NCI-H460 (cell line): ENCODE results near the gene SLC6A6. TPM values are rescaled to one million over a fixed set of nuclear protein-coding genes. Genes with fewer than 3 reads are reported as not detected.
"Not testable (repeated sequence)": the region's sequence is repeated elsewhere in the genome, so short reads cannot be mapped to it uniquely, and the experiment has no call there.

Experiments used
- DNase-seq: peaks from one replicate; pipeline ENCODE4 v3.0.0-alpha.2; 2016; ENCODE audit warnings: low read depth; ENCODE audit errors: extremely low read depth
- total RNA-seq: library from RNA; depleted of rRNA; stranded (reverse); fragments of >200 nt; shearing (Covaris generic); gene quantifications from 2 replicates; pipeline ENCODE4 v1.2.3, GENCODE V29; 2014

Gene SLC6A6
- total RNA-seq, 1 experiment from 2014 or later: 123 TPM

DNA sequence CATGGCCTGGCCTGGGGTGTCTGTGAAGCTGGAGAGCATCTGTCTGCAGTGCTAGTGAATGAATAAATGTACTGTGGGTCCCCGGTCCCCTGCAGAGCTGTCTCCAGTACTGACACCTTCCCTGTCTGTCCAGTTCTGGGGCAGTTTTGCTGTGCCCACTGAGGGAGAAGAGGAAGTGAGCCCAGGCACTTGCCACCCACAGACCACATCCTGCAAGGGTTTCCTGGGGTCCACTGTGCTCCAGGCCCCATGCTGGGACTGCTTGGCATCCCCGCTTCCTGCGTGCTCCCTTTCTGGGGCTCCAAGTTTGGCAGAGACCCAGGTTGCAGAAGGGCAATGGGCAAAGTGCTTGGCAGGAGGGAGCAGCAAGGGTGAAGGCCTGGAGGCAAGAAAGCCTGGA, 4.9 kb upstream of the SLC6A6 start:
- no peak for DNase-seq

GRCh38 chr3:14397940-14398796, 4.2 kb upstream of the SLC6A6 start:
- DNase-seq: no peak

DNA sequence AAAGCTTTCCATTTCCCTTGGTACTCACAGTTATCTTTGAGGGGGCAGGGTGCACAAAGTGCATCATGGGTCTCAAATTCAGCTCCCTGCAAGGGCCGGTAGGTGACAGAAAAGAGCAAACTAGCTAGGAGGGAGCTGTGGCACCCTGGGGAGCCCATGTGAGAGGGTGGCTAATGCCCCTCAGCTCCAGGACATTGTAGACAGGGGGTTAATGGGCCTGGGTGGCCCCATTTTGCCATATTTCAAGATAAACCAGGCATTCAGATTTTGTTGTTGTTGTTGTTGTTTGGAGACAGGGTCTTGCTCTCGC, 3.7 kb upstream of the SLC6A6 start:
- no peak for DNase-seq

DNA sequence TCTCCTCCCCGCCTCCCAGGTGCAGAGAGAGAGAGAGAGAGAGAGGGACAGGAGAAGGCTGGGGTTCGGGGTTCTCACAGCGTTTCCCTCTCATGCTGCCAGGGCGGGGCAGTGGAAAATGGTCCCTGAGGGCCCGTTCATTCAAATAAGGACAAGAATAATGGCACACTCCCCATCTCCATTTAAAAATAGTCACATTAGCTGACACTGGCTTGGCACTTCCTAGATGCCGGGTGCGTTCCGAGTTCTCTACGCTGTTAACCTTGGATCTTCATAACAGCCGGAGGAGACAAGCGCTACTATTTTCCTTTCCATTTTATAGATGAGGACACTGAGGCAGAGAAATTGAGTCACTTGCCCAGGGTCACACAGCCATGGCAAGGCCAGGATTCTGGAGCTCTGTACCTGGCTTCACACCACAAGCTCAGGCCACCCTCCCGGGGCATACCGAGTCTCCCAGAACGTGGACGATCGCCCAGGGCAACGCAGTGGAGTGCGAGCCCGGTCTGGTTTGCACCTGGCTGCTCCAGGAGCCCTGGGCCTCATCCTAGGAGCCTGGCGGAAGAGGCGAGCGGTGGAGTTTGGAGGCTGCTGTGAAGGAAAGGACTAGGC, 608 bp upstream of the SLC6A6 start:
- no peak for DNase-seq

DNA sequence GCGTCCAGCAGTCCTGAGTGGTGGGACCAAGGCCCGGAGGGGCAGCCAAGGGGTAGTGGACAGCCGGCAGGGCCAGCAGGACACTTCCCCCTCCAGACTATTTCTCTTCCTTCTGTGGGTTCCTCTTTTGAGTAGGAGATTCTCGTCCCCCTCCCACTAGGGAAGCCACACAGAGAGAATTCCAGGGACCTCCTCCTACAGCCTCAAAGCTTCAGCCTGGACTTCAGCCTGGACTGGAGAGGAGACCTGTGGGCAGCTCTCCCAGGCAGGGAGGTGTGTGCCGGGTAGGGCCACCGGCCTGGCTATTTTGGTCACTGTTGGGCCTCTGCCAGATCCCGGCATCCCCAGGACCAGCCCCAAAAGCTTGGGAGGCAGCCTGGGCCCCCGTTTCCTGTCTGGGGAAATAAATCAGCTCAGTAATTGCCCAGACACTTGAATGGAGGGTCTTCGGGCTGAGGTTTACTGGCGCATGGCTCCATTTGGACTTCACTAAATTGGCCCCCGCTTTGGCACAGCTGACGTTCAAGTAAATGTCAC, 1.3 kb downstream of the SLC6A6 start:
- DNase-seq: no peak

GRCh38 chr3:14404186-14404585, 1.8 kb downstream of the SLC6A6 start:
- no peak for DNase-seq

DNA sequence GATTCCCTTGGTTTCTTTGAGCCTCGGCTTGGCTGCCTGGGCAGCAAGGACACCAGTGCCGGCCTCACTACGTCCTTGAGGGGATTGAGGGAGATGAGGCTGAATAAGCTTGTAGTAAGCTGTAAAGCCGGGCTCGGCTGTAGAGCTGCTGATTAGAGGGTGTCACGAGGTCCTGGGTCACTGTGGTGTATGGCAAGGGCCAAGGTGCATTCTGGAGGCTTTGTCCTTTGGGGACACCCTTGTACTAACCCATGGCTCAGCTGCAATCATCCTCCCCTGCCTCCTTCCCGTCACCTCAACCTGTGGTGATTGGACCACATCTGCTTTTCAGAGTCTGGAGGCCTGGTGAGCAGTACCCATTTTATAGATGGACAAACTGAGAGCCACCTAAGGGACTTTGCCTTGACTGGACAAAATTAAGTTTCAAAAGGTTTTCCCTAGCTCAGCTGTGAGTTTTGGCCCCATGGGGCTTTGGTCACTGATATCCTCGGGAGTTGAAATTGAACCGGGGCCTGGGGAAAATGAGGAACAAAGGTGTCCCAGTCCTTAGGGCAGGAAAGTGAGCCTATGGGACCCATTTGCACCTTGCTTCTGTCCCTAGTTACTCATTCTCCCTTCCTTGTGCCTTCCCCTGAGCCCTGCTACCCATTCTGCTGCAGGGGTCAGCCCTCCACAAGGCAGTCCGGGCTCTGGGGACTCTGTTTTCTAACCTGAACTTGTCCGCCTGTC, 2.4 kb downstream of the SLC6A6 start:
- DNase-seq: no peak

DNA sequence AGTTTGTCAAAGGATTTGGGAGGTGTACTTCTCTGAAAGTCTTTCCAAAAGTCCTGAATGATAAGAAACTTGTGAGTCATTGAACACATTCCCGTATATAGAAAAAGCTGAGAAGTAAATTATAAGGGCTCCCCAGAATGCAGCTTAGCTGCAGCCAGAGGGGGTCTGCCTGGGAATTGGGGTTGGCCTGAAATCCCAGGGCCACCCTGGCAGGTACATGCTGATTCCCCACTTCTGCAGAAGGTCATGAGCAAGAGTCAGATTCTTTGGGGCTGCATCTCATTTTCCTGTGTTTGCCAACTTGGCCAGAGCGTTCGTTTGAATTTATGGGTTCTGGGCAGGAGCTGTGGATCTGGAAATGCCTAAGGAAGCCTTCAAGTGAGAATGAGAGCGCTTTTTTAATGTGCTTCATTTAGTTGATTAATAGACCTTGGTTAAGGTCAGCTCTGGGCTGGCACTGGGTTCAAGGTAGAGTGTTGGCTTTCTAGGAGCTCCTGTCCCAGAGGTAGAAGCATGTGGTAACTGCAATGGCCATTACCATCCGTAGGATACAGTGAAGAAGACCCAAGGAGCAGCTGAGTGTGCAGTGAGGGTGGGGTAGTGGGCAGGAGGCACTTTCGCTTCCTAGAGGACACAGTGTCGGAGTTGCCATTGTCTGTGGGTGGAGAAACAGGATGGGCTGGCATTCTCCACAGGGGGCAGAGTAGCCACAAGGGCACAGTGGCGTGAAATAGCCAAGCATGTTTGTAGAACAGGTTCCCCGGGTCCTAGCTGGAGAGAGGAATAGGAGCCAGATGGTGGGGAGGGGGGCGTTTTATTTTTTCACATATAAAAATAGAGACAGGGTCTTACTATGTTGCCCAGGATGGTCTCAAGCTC, 3.2 kb downstream of the SLC6A6 start:
- no peak for DNase-seq

- DNase-seq: no peak
Measured at GRCh38 chr3:14406336-14406735, 3.9 kb downstream of the SLC6A6 start.

DNA sequence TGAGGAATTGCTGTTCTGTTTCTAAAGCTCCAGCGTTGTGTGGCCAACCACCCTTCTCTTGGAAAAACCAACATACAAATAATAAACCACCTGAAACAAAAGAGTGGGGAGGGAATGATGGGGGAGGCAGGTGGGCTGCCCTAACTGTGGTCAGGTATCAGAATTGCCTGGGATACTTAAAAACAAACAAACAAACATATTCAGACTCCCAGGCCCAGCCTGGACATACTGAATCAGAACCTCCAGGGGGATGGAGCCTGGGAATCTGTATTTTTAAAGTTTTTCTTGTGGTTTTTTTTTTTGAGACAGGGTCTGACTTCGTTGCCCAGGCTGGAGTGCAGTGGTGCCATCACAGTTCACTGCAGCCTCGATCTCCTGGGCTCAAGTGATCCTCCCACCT, 4.4 kb downstream of the SLC6A6 start:
- DNase-seq: no peak

GRCh38 chr3:14407203-14407602, 4.8 kb downstream of the SLC6A6 start:
- DNase-seq: no peak

GRCh38 chr3:14409779-14410063, 7.3 kb downstream of the SLC6A6 start:
- DNase-seq: not testable (repeated sequence)

DNA sequence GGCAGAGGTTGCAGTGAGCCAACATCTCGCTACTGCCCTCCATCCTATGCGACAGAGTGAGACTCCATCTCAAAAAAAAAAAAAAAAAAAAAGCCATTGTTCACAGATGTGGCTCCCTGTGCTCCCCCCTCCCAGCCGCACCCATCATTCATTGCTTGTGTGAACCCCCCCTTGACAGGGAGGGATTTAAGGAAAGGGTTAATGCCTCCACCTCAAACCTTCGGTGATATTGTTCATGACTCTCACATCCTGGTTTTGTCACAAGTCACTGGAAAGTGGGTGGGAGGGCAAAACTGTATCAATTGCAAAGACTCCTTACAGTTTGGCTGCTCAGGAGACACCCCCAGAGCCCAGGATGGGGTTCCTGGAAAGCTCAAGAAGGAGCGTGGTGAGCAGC, 7.7 kb downstream of the SLC6A6 start:
- DNase-seq: no peak

GRCh38 chr3:14410503-14411165, 8.2 kb downstream of the SLC6A6 start:
- peak; percentile 98 for DNase-seq

- DNase-seq: no peak
Measured at GRCh38 chr3:14411166-14411526, 8.7 kb downstream of the SLC6A6 start.

GRCh38 chr3:14411988-14412387, 9.6 kb downstream of the SLC6A6 start:
- no peak for DNase-seq

- no peak for DNase-seq
Measured at GRCh38 chr3:14412831-14413380, 10.5 kb downstream of the SLC6A6 start.

DNA sequence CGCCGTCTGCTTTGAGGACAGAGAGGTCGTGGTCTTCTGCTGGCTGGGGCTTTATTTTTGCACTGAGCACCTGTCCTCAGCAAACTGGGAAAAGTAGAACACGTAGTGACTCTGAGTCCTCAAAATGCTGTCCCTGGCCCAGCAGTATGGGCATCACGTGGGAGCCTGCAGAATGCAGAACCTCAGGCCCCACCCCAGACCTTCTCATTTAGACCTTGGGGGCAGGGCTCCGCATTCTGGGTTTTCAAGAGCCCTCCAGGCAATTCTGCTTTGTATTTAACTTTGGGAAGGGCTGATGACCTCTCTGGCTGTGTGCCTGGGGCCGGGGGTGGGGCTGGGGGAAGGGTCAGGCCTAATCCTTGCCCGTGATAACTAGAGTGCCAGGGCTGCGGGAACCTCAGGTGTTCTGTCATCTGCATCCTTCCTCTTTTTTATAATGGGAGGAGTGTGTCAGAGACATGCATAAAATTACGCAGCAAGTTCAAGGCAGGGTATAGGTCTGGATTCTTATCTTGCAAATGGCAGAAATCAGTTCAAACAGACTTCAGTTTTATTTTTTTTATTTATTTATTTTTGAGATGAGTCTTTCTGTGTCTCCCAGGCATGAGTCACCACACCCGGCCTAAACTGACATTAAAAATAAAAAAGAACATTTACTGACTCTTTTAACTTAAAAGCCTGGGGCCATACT, 11.1 kb downstream of the SLC6A6 start:
- DNase-seq: no peak

GRCh38 chr3:14414846-14415464, 12.5 kb downstream of the SLC6A6 start:
- no peak for DNase-seq
